ENCODE measurements around the gene CFH.
"Not testable (repeated sequence)": the region's sequence is repeated elsewhere in the genome, so short reads cannot be mapped to it uniquely, and the experiment has no call there.

The CFH gene

DNA sequence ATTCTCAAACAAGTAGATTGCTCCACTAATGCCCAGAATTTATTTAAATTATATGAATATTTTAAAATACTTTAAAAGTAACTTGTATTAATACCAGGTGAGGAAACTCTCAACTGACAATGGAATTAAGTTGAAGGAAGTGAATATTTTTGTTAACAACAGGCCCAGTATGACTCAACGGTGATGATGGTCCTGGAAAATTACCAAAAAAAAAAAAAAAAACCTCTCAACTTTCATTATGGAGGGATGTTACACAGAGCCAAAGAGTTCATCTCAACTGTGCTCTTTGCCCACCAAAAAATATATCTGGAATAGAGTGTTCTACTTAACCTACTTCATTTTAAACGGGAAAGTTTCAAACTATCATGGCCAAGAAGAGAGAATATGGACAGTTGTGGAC, 28.3 kb downstream of the CFH start:
- H3K27ac ChIP-seq: no peak overlapping the region
- no peak for TF ChIP-seq ZFX (IDR thresholded peaks at IDR 0.05; ENCODE audit: borderline replicate concordance)
- TF ChIP-seq, protein P1, sequence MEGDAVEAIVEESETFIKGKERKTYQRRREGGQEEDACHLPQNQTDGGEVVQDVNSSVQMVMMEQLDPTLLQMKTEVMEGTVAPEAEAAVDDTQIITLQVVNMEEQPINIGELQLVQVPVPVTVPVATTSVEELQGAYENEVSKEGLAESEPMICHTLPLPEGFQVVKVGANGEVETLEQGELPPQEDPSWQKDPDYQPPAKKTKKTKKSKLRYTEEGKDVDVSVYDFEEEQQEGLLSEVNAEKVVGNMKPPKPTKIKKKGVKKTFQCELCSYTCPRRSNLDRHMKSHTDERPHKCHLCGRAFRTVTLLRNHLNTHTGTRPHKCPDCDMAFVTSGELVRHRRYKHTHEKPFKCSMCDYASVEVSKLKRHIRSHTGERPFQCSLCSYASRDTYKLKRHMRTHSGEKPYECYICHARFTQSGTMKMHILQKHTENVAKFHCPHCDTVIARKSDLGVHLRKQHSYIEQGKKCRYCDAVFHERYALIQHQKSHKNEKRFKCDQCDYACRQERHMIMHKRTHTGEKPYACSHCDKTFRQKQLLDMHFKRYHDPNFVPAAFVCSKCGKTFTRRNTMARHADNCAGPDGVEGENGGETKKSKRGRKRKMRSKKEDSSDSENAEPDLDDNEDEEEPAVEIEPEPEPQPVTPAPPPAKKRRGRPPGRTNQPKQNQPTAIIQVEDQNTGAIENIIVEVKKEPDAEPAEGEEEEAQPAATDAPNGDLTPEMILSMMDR (IDR thresholded peaks at IDR 0.05): no peak

DNA sequence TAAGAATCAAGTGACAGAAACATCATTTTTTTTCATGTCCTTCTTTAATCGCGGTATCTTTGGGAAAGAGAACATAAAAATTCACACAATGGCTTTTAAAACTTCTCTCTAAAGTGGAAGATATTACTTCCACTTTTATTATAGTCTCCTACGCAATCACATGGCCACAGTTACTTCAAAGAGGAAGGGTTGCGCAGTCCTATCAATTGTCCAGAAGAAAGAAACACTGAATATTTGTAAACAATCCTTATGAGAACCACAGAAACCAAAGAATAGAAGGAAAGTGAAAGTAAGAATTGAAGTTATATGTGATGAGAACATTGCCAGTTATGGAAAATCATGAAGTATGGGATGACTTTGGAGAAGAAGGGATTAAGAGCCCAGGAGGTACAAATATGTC, 32.6 kb downstream of the CFH start:
- no peak for TF ChIP-seq ZFX (IDR thresholded peaks at IDR 0.05; ENCODE audit: borderline replicate concordance)
- TF ChIP-seq, protein P1 (IDR thresholded peaks at IDR 0.05): no peak
- no peak overlapping the region for H3K27ac ChIP-seq

DNA sequence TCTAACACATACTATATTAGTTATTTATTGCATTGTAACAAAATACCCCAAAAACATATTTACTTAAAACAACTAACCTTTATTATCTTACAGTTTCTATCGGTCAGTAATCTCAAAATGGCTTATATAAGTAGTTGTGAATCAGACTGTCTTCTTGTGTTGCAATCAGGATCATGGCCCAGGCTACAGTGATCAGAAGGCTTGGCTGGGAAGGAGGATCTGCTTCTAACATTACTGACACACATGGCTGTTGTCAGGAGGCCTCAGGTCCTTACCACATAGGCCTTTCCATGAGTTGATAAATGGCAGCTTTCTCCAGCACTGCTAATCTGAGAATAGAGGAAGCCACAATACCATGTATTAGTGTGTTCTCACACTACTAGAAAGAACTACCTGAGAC, 33.7 kb downstream of the CFH start:
- TF ChIP-seq, protein P1 (IDR thresholded peaks at IDR 0.05): no peak
- no peak for TF ChIP-seq ZFX (IDR thresholded peaks at IDR 0.05; ENCODE audit: borderline replicate concordance)
- no peak overlapping the region for H3K27ac ChIP-seq

DNA sequence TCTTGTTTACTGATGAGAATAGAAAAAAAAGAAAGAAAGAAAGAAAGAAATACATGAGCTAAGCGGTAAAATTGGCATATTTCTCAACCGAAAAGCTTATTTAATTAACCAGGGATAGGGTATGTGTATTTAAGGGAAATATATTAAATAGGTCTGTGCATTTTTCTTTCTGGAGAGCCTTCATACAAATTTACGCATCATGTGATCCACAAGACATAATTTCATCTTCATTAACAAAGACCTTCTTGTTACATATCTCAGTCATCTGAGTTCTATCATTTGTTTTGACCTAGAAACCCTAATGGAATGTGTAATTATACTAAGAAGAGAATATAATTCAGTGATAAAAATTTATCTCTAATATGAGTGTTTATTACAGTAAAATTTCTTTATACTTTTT, 37.2 kb downstream of the CFH start:
- no peak overlapping the region for H3K27ac ChIP-seq
- TF ChIP-seq ZFX (IDR thresholded peaks at IDR 0.05; ENCODE audit: borderline replicate concordance): no peak
- TF ChIP-seq, protein P1 (IDR thresholded peaks at IDR 0.05): no peak

DNA sequence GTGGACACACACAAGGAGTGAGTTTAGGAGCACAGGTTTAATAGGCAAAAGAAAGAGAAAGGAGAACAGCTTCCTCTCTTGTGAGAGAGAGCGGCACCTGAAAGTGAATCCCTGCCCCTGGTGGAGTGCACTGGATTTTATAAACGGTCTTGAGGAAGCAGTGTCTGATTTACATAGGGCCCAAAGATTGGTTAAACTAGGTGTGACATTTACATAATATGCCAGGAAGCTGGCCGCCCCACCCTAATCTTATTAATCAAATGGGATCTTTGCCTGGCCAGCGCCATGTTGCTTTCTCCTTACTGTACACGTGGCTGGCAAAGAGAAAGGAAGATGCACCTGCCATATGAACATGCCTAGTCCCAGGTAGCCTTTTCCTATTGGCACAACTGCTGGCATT, 38.7 kb downstream of the CFH start:
- H3K27ac ChIP-seq: peak overlapping the region; percentile 50
- TF ChIP-seq ZFX (IDR thresholded peaks at IDR 0.05; ENCODE audit: borderline replicate concordance): no peak
- TF ChIP-seq, protein P1 (IDR thresholded peaks at IDR 0.05): peak; percentile 45

DNA sequence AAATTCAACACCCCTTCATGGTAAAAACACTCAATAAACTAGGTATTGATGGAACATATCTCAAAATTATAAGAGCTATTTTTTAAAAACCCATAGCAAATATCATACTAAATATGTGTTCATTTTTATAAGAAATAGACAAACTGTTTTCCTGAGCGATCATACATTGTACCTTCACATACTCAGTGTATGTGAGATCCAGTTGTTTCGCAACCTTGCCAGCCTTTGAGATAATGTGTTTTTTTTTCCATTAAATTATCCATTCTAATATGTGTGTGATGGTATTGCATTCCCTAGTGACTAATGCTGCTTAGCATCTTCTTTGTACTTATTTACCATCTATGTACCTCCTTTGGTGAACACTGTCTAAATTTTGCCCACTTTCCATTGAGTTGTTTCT, 47.1 kb downstream of the CFH start:
- H3K27ac ChIP-seq: no peak overlapping the region
- TF ChIP-seq ZFX (IDR thresholded peaks at IDR 0.05; ENCODE audit: borderline replicate concordance): no peak

DNA sequence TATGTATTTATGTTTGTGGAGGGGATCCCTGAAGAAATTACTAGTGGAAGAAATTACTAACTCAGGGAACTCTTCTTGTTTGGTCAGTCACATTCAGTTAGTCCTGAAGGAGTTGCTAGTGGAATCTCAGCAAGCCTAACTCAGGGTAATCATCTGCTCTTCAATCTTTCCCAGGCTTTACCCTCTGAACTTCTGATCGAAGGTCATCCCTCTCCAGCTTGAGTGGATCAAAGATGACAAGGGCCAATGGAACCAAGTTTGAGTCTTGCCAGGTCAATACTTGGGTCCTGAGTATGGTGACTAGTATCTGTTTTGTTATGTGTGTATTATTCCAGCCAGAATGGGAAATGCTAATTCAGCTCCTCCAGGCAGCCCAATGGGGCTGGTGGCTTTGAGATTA, 49.3 kb downstream of the CFH start:
- H3K27ac ChIP-seq: no peak overlapping the region
- TF ChIP-seq, protein P1 (IDR thresholded peaks at IDR 0.05): no peak
- no peak for TF ChIP-seq ZFX (IDR thresholded peaks at IDR 0.05; ENCODE audit: borderline replicate concordance)

DNA sequence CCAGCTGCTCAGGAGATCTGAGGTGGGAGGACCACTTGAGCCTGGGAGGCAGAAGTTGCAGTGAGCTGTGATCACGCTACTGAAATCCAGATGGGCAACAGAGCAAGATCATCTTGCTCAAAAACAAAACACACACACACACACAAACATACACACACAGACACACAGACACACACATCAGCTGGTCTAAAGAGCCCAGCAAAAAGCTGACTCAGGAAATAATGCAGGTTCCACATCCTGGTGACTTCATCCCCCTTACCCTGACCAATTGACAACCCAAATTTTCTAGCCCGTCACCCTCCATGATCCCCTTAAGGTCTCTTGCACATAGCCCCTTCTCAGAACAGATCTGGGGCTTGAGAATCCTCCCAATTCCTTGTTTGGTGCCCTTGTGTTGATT, 58.0 kb downstream of the CFH start:
- not testable (repeated sequence) for H3K27ac ChIP-seq
